NCI-H2171 treated with DMSO at 0.1 percent for 48 hours (cell line): ENCODE results near the gene SNX9.
A peak's percentile ranks its signal among the peaks of the same experiment; 100 is the strongest.
"Not testable (repeated sequence)": the region's sequence is repeated elsewhere in the genome, so short reads cannot be mapped to it uniquely, and the experiment has no call there.

Source experiments
- DNase-seq: peaks from one replicate; lab custom pipeline; 2025; lab: John Stamatoyannopoulos, UW

Gene SNX9

DNA sequence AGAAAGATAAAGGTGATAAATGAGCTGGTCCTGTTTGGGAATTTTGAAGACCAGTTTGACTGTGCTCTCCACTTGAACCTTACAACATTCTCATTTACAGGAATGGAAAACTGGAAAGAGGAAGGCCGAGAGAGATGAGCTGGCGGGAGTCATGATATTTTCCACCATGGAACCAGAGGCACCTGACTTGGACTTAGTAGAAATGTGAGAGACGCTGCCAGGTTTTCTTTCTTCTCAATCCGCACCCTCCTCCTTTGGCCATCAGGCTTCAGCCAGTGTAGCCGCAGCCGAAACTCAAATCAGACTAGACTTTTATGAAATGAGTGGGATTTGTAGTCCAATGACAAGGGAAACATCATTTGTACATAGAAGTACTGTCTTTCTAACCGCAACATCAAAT is 104.0 kb downstream of the SNX9 start:
- no peak for DNase-seq

GRCh38 chr6:157928428-157928827 is 105.4 kb downstream of the SNX9 start:
- no peak for DNase-seq

GRCh38 chr6:157929076-157929475 is 106.0 kb downstream of the SNX9 start:
- no peak for DNase-seq

DNA sequence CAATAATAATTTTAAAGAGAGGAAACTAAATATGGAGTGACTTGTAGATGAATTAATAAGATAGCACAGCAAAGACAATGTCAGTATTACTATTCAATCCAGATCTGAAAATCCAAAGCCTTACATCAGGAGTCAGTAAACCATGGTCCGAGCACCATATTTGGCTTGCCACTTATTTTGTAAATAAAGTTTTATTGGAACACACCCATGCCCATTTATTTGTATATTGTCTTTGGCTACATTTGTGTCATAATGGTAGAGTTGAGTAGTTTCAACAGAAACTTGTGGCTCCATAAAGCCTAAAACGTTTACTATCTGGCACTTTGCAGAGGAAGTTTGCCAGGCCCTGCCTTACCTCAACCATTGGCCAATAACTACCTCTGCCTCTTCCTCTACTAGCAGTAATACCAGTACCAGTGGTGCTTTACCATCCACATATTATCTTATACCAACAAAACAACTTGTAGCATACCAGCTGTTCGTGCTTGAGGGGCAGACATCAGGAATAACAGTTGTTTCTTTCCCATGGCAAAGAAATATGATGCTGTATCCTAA is 106.8 kb downstream of the SNX9 start:
- DNase-seq, result no peak

DNA sequence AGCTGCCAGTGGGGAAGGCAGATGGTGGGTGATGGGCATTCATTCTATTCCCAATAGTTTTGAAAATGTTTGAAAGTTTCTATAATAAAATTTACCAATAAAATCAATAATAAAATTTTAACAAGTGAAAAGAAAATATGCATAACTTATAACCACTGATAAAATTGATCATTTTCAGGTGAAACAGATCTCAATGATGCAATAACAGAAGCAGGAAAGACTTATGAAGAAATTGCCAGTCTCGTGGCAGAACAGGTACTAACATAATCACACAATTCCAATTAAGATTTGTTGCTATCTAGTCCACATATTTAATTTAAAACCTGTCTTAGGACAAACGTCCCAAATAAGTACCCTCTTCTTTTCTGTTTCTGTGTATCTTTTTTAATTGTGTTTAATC is 112.7 kb downstream of the SNX9 start:
- DNase-seq, result no peak

GRCh38 chr6:157937318-157937717 is 114.3 kb downstream of the SNX9 start:
- DNase-seq, result no peak

GRCh38 chr6:157937916-157938315 is 114.9 kb downstream of the SNX9 start:
- no peak for DNase-seq

GRCh38 chr6:157940375-157941036 is 117.5 kb downstream of the SNX9 start:
- not testable (repeated sequence) for DNase-seq

DNA sequence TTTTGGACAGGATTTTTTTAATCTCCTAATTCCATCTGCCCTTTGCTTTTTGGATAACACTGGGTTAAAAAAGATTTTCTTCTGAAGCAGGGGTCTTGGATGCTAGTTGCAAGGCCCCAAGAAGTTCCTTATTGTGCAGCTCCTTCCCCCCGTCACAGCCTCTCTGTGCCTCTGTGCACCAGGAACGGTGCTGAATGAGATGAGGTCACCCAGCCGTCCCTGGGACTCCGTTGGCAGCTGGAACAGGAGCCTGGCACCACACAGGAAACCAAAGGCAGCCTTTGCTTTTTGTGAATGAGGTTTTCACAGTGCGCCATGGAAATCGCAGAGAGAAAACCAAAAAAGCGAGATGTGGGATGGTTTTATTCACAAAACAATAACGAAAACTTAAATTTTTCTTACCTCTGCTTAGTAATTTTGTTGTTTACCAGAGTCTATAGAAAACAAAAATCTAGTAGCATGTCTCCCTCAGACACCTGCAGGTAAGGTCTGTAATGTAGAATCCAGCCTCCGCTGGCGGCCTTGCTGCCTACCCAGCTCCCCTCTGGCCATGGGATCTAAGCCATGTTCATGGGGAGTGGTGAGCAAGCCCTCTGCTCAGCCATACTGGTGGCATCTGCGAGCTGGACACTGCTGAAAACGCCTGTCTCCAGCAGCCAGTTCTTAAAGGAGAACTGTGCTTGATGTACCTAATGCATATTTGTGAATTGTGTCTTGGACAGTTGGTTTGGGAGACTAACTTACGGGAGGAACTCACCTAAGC is 118.2 kb downstream of the SNX9 start:
- DNase-seq, result no peak

GRCh38 chr6:157942351-157942750 is 119.3 kb downstream of the SNX9 start:
- no peak for DNase-seq

DNA sequence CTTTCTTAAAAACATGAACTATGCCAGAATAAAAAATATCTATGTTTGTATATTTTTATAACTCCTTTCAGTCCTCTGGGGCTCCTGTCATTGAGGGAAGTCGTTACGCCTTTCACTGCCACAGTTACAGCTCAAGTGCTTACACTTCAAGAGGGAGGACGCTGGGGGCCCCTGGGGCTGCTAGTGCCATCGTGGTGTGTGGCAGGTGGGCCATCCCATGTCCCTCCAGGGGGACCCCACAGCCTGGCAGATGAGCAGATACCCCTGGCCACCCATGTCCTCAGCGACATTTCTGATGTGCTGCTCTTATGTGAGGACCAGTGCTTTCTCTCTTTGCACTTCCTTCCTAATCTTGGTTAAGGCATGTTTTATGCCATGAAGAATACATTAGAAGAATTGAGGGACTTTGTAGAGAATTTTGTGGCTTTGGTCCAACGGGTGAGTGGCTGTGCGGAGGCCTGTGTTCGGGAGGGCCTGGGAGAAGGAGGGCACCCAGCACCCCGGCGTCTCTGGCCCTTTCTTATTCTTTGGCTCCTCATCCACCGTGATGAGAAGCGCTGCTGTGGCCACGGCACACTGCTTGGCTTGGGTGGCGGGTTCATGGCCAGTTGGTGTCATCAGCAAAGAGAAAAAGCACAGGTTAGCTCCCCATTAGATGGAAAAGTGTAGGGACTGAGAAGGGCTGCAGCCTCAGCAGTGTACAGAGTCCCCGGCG is 120.4 kb downstream of the SNX9 start:
- DNase-seq, result no peak

- no peak for DNase-seq
These were observed 120.9 kb downstream of the SNX9 start for GRCh38 chr6:157943964-157944283.

- DNase-seq, result no peak
These were observed 122.2 kb downstream of the SNX9 start for GRCh38 chr6:157944983-157945931.

DNA sequence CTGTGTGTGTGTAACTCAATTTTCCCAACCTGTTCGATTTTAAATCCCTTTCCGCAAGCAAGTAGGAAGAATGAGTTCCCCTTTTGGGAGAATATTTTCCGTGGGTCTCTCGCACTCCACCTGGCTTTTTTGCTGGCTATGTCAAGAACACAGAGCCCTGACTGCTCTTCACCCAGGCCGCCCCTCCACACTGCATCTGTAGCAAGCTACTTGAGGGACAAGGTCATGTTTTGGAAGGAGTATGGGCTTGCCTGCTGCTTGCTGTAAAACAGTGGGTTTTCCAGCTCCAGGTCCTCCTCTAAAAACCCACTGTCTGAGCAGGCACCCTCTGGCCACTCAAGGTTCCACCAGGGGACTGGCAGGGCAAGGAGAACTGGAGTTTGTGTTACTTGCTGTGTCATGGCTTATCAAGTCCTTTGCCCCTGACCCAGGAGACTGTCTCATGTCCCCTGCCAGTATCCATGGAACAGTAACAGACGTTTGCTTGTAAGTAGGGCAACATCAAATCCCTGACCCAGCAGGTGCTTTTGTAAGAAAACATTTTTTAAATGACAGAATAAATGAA is 123.1 kb downstream of the SNX9 start:
- DNase-seq, result no peak

- DNase-seq, result peak; percentile 69
These were observed 124.0 kb downstream of the SNX9 start for GRCh38 chr6:157946865-157947532.

GRCh38 chr6:157950899-157951298 is 127.9 kb downstream of the SNX9 start:
- not testable (repeated sequence) for DNase-seq

DNA sequence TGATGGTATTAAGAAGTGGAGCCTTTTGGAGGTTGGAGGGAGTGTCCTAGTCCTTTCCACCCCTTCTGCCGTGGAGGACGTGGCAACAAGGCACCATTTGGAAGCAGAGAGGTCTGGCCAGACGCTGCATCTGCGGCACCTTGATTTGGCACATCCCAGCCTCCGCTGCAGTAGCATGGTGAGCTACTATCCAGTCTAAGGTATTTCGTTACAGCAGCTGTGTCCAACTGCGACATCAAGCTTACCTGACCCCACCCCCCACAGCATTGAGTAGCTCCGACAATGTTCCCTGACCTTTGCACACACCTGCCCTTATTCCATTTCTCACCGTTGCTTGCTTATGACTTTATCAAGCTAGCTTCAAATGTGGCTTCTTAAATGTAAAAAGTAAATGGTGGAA is 128.8 kb downstream of the SNX9 start:
- DNase-seq, result no peak

DNA sequence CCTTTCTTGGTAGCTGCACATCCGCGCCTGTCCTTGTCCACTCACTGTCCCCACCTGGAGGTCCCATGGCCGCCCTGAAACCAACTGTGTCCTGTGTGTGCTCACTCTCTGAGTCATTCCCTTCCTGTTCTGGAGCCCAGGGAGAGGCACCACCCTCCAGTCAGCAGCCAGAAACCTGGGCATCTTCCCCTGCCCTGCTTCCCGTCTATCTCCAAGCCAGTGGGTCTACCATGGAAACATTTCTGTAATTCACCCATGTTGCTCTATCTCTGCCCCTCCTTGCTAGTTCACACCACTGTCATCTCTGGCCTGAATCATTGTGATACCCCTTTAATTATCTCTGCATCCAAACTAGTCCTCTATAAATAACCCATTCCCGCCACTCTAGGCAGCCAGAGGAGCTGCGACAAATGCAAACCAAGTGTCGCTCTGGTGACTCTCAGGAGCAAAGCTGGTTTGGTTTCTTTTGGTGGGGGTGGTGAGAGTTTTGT is 129.9 kb downstream of the SNX9 start:
- DNase-seq, result no peak

- DNase-seq, result no peak
These were observed 130.6 kb downstream of the SNX9 start for GRCh38 chr6:157953580-157954091.
